Neural crest cell (in vitro differentiated cells): ENCODE results near the gene RPL19. TPM values are rescaled to one million over a fixed set of nuclear protein-coding genes. Genes with fewer than 3 reads are reported as not detected.

ENCODE experiments used
- DNase-seq: peaks from one replicate; pipeline ENCODE4 v3.0.0; 2021; ENCODE audit warnings: low read depth, mixed read lengths, low spot score
- H3K27ac Mint-ChIP-seq: one replicate; pipeline ENCODE4 v1.8.0; 2021; ENCODE audit warnings: mild to moderate bottlenecking, mixed read lengths; ENCODE audit not compliant: unreplicated experiment
- H3K27me3 Mint-ChIP-seq: 2 replicates; pipeline ENCODE4 v1.8.0; 2021; ENCODE audit warnings: low read depth, mild to moderate bottlenecking, mixed read lengths
- H3K36me3 Mint-ChIP-seq: 2 replicates; pipeline ENCODE4 v1.8.0; 2021; ENCODE audit warnings: low read depth, mild to moderate bottlenecking, mixed read lengths
- H3K4me1 Mint-ChIP-seq: 2 replicates; pipeline ENCODE4 v1.8.0; 2021; ENCODE audit warnings: mixed read lengths
- H3K4me3 Mint-ChIP-seq: one replicate; pipeline ENCODE4 v1.8.0; 2021; ENCODE audit warnings: mild to moderate bottlenecking, mixed read lengths
- H3K9me3 Mint-ChIP-seq: 2 replicates; pipeline ENCODE4 v1.8.0; 2021; ENCODE audit warnings: mixed read lengths
- CTCF ChIP-seq: fragments of 200-600 bp; sonication (generic); conservative IDR thresholded peaks from 2 replicates; pipeline ENCODE4 v1.5.0; 2021; ENCODE audit warnings: antibody characterized with exemption, mild to moderate bottlenecking
- total RNA-seq: library from RNA; stranded (reverse); gene quantifications from 2 replicates; pipeline ENCODE4 v1.2.1, GENCODE V29; 2021

Gene RPL19
- total RNA-seq, 1 donor from 2014 or later: 1,874 TPM

DNA sequence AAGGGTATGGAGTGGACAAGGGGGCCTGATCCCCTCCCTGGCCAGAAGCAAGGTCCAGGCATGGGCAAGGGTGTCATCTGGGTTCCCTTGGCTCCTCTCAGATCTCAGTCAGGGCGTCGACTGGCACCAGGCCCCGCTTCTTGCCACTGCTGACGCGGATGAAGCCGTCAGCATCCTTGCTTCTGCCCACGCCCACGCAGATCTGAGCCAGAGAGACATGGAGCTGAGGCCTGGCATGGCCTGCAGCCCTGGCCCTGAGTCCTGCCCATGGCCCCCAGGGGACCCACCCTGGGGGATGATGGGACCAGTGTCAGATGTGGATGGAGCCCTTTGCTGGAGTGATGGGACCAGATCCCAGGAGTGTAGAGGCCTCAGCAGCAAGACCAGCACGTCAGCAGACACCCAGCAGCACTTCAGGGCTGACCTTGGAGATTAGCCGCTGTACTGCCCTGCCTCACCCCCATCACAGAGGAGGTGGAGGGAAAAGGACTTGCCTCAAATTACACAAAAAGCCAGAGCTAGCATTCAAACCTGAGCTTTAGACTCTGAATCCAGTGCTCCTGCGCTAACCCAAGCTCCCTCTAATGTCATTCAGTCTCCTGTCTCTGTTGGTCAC, 12.2 kb downstream of the RPL19 start:
- Mint-ChIP-seq H3K4me1 (peaks cover under 1% of the 10 kb centered on the region), H3K27ac (no peak overlapping the region)

DNA sequence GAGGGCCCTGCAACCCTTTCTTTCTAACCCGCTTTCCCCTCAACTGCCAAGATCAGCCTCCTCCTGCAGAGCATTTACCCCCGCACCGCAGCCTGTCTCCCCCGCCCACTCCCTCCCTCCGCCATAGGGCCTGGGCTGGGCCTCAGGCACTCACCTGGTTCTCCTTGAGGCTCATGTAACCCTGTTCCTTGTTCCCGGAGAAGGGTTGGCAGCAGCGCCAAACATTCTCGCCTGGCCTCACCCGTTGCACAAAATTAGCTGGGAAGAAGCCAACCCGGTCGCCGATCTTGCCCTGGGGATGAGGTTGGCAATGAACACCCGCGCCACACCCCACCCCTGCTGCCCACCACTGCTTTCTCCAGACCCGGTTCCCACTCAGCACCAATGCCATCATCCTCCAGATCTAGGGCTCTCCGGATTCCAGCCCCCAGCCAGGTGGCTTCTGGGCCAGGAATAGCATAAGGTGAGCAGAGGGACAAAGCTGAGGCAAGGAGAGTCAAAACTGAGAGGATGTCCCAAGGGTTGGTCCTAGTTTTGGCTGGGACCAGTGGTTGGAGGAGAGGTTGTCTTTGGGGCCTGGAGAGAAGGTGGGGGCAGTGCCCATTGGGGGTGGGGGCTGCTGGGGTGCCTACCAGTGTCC, 12.9 kb downstream of the RPL19 start:
- Mint-ChIP-seq H3K36me3 (no peaks in the 10 kb centered on the region), H3K4me1 (no peaks in the 10 kb centered on the region), H3K9me3 (no peaks in the 10 kb centered on the region), H3K27ac (no peak overlapping the region), H3K4me3 (no peak overlapping the region), H3K27me3 (peaks cover 85% of the 10 kb centered on the region)
- no peak for TF ChIP-seq CTCF
- DNase-seq: no peak

More for the DNA sequence above, 12.2 kb downstream of the RPL19 start:
- peaks cover 86% of the 10 kb centered on the region for H3K27me3 Mint-ChIP-seq
- no peak for TF ChIP-seq CTCF
- DNase-seq: no peak
- no peak overlapping the region for H3K4me3 Mint-ChIP-seq
- no peaks in the 10 kb centered on the region for H3K36me3 Mint-ChIP-seq
- H3K9me3 Mint-ChIP-seq: no peaks in the 10 kb centered on the region

DNA sequence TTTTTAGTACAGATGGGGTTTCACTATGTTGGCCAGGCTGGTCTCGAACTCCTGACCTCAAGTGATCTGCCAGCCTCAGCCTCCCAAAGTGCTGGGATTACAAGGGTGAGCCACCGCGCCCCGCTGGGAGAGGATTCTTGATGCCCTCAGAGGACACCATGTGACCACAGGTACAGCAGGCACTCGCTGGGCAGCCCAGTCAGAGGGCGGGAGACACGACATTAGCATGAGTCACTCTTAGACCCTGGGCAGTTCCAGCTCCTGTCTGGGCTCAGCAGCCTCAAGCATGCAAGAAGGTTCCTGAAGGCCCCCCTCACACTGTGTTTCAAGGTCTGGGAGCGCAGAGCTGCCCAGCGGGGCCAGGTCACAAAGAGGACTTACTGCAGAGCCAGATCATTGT, 13.8 kb downstream of the RPL19 start:
- Mint-ChIP-seq H3K4me1 (no peaks in the 10 kb centered on the region), H3K36me3 (no peaks in the 10 kb centered on the region), H3K4me3 (no peak overlapping the region), H3K27me3 (peaks cover 85% of the 10 kb centered on the region), H3K9me3 (no peaks in the 10 kb centered on the region), H3K27ac (no peak overlapping the region)
- DNase-seq: no peak
- TF ChIP-seq CTCF: no peak

DNA sequence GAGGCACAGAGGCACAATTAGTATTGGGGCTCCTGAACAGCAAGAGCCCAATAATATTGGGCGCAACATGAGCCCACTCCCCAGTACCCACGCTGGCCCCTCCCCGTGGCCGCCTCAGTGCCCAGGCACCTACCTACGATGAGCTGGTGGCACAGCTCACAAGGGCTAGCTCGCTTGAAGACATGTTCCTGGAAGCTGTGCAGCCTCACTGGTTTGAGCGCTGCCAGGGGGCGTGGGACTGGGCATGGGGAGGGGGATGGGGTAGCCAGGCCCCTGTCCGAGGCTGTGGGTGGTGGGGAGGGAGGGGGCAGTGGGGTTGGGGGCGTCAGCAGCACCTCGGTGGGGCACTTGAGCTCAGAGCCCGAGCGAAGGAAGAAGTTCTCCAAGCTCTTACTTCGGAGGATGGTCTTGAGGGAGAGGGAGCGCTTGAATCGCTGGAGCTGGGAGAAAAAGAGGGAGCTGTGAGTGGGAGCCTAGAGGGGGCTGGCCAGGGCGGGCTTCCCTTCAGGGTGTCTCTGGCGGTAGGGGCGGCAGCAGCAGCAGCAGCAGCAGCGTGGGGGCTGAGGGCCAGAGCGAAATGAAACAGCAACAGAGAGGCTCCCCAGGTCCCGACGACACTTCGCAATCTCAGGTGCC, 17.8 kb downstream of the RPL19 start:
- H3K4me3 Mint-ChIP-seq: no peak overlapping the region
- peaks cover 73% of the 10 kb centered on the region for H3K27me3 Mint-ChIP-seq
- no peak for DNase-seq

DNA sequence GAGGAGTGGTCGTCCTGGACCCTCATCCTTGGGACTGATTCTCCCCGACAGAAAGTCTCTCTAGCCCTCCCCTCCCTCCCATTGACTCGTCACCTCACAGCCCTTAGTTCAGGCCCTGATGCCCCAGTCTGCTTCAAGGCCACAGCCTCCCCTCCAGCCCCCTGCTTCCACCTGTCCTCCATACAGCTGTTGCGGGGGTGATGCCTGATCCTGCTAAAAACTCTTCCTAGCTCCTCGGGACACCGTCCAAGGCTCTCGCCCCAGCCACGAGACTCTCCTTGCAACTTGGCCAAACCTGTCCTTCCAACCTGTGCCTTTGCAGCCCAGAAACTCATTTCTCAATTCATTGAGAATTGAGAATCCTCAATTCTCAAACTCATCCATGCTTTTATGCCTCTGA, 18.8 kb downstream of the RPL19 start:
- H3K27ac Mint-ChIP-seq: no peak overlapping the region
- H3K27me3 Mint-ChIP-seq: peaks cover 79% of the 10 kb centered on the region
- no peak for DNase-seq
- H3K36me3 Mint-ChIP-seq: no peaks in the 10 kb centered on the region
- H3K9me3 Mint-ChIP-seq: no peaks in the 10 kb centered on the region
- no peak for TF ChIP-seq CTCF
- H3K4me1 Mint-ChIP-seq: no peaks in the 10 kb centered on the region
- no peak overlapping the region for H3K4me3 Mint-ChIP-seq

More for the DNA sequence above, 17.8 kb downstream of the RPL19 start:
- Mint-ChIP-seq H3K27ac (peak overlapping the region; percentile 62), H3K4me1 (no peaks in the 10 kb centered on the region), H3K9me3 (no peaks in the 10 kb centered on the region), H3K36me3 (no peaks in the 10 kb centered on the region)
- TF ChIP-seq CTCF: no peak
